ENCODE measurements around the gene EFCC1. TPM values are rescaled to one million over a fixed set of nuclear protein-coding genes. Genes with fewer than 3 reads are reported as not detected.

The EFCC1 gene
- total and polyA plus RNA-seq, 2 of the 13 experiments (the other 11 are each of a cell fraction or from before 2014, with no cell fraction given): not detected

DNA sequence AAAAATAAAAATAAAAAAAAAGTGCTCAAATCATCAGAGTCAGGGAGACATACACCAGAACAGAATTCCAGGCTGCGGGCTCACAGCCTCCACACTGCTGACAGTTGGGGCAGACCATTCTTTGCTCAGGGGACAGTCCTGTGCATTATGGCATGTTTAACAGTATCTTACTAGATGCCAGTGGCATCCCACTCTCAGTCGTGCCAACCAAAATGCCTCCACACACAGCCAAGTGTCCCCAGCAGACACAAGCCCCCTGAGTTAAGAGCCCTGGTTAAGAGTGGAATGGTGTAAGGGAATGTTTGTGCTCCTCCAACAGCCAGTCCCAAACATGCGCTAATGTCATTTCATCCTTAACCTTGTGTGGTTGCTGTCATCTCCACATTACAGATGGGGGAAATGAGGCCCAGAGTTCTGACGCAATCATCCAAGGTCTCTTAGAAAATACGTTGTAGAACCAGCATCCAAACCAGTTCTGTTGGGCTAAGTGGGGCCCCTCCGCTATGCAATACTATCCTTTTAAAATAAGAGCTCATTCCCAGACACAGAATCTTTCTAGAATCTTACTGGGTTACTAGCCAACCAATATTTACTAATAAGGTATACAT is 33.3 kb upstream of the EFCC1 start:
- H3K27ac ChIP-seq (ENCODE audit: extremely low read length, insufficient read depth, low read length): no peak overlapping the region
- CTCF ChIA-PET (ENCODE audit: low intra/inter-chr PET ratio, low total read pairs): no interaction called here
- WGBS (ENCODE audit: low lambda C conversion rate): 57% methylated on average over 5 of the region's 6 CpGs
- no peaks in the 10 kb centered on the region for H3K79me2 ChIP-seq (ENCODE audit: insufficient read depth, low read length)
- POLR2A ChIA-PET: no interaction called here
- ATAC-seq (no peak), FAIRE-seq (no peak), DNase-seq (ENCODE audit: low spot score) (no peak)
- H3K9me3 ChIP-seq (ENCODE audit: low read length): no peaks in the 10 kb centered on the region
- BruUV-seq (replicated peaks): no TSS peak
- intact Hi-C loops (cut with micrococcal nuclease; ENCODE audit: unreplicated experiment) (no loop called here), in situ Hi-C loops (cut with HindIII; ENCODE audit: extremely low pct_ligation_motif_present, low pct_unique_long_range_greater_than_20kb) (no loop called here)
- H3K27me3 ChIP-seq (ENCODE audit: control insufficient read depth in 1 of 2, insufficient read depth in 2 of 2, low read length in 2 of 2): peaks cover 2 to 25% of the 10 kb centered on the region in 2 experiments; a peak in 4 of 5 replicates
- no peaks in the 10 kb centered on the region for H3K36me3 ChIP-seq (replicated peaks in 1 of 2; ENCODE audit: control insufficient read depth in 1 of 2, insufficient read depth in 2 of 2, low read length in 2 of 2)
- TF ChIP-seq SP5 (CRISPR knock-in tag; IDR thresholded peaks at IDR 0.05; ENCODE audit: borderline replicate concordance, low read depth) (no peak), CEBPB (IDR thresholded peaks at IDR 0.05; ENCODE audit: borderline replicate concordance, low read depth, low read length) (peak; percentile 47; the same call in 1 of the 2 replicates), TFE3 (CRISPR knock-in tag; IDR thresholded peaks at IDR 0.05) (no peak)
- TF ChIP-seq, protein P1, sequence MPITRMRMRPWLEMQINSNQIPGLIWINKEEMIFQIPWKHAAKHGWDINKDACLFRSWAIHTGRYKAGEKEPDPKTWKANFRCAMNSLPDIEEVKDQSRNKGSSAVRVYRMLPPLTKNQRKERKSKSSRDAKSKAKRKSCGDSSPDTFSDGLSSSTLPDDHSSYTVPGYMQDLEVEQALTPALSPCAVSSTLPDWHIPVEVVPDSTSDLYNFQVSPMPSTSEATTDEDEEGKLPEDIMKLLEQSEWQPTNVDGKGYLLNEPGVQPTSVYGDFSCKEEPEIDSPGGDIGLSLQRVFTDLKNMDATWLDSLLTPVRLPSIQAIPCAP (CRISPR knock-in tag; IDR thresholded peaks at IDR 0.05; ENCODE audit: low read depth): no peak
- no peak overlapping the region for H3K9ac ChIP-seq (ENCODE audit: insufficient read depth, low read depth, low read length)
- no peaks in the 10 kb centered on the region for H4K20me1 ChIP-seq (ENCODE audit: insufficient read depth, low read length)
- no peak overlapping the region for H3K4me2 ChIP-seq (ENCODE audit: low read depth, low read length)
- H3K4me3 ChIP-seq (replicated peaks in 1 of 3; ENCODE audit: insufficient read depth in 1 of 3, low read depth in 2 of 3, low read length in 3 of 3): no peak overlapping the region
- no peaks in the 10 kb centered on the region for H3K4me1 ChIP-seq (ENCODE audit: insufficient read depth, low read length)
- H2AFZ ChIP-seq (ENCODE audit: low read length): no peak overlapping the region

Measured in HepG2 (cell line).